RPMI8226 (cell line): ENCODE results near the gene IL10RA.
"Not testable (repeated sequence)": the region's sequence is repeated elsewhere in the genome, so short reads cannot be mapped to it uniquely, and the experiment has no call there.

ENCODE experiments used
- DNase-seq: peaks from one replicate; pipeline ENCODE4 v3.0.0-alpha.2; 2015

Gene IL10RA

DNA sequence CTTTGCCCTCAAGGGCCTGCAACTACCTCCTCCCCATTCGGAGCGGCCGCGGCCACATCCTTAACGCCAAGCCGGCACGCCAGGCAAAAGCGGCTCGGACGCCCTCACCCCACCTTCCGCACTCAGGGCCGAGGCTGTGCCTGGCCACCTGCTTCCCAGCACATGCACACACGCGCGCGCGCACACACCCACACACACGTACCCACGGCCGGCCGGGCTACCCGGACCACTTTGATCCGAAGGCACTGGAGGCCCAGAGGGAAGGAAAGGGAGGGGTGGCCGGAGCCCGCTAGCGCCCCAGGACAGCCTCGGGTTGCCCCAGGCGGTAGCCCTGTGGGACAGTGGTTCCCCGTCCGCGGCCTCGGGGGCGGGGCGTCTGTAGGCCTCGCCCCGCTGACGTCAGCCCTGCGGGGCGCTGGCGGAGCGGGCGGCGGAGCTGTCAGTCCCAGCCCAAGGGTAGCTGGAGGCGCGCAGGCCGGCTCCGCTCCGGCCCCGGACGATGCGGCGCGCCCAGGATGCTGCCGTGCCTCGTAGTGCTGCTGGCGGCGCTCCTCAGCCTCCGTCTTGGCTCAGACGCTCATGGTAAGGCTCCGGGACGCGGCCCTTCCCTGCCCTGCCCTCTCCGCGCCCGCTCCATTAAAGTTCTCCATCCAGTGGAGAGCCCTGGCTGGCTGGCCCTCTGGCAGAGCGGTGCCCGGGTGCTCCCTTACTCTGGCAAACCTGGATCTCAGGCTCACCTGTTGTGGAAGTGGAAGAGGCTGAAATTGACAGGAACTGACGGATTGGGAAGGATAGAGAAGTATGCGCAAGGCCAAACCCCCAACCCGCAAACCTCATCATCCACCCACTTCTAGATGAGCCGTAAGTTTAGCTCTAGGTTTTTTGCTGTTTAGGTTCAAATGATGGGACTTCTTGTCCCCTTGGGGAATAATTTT is at the start of gene IL10RA:
Gene IL10RA, plus strand, starts transcription at position 442 of the 935 bp plus-strand sequence. Its CDS starts 74 bp downstream, at position 516.
- DNase-seq: peak; percentile 96

DNA sequence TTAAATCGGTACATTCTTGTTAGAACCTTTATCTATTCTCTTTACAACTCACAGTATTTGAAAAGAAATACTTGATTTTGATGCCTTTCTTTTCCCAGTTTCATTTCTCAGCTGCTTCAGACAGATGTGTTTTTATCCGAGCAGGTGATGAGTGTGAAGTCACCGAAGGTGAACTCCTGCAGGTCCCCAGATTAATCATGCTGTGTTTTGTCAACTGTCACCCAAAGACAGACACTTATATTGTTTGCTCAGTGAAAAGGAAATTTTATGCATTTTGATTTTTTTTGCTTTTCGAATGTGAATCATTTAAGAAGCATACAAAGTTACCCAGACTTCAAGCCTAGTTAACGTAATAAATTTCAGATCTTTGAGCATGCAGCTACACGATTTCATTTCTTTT is 49.2 kb upstream of the IL10RA start:
- no peak for DNase-seq

DNA sequence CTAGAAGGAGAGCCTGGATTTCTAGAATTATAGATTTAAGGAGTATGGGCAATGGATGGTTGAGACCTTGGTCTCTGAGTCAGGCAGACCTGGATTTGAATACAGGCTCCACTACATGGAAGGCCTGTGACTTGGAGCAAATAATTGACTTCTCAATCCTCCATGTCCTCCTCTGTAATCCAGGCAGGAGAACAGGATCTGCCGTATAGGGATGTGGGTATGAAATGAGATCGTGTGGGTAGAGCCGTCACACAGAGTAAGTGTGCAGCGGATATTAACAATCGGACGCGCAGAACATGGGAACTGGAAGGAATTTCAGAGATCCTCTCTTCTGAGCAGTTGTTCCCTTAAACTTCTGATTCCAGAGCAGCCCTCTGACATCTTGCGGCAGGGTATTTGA is 45.5 kb upstream of the IL10RA start:
- DNase-seq: no peak

DNA sequence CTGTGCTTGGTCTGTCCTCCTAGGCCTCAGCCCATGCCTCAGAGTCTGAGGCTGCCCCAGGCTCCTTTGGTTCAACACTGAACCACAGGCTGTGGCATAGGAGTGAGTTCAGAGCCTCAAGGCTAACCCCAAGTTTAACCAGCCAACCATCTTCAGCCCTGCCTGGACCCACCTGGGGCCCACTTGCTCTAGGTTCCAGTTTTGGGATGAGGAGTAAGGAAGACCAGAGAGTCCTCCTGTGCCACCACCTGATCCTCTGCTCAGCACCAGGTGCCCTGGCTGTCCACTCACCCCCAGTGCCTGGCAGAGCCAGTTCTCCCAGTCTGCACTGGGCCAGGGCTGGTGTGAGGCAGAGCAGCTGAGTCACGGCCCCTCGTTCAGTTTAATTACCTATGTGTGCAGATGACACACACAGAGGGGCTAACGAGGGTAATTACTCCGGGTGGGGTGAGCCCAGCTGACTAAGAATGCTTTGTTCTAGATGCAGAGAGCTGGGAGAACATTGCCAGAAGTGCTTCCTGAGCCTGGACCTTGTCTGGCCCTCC is 45.0 kb upstream of the IL10RA start:
- no peak for DNase-seq

DNA sequence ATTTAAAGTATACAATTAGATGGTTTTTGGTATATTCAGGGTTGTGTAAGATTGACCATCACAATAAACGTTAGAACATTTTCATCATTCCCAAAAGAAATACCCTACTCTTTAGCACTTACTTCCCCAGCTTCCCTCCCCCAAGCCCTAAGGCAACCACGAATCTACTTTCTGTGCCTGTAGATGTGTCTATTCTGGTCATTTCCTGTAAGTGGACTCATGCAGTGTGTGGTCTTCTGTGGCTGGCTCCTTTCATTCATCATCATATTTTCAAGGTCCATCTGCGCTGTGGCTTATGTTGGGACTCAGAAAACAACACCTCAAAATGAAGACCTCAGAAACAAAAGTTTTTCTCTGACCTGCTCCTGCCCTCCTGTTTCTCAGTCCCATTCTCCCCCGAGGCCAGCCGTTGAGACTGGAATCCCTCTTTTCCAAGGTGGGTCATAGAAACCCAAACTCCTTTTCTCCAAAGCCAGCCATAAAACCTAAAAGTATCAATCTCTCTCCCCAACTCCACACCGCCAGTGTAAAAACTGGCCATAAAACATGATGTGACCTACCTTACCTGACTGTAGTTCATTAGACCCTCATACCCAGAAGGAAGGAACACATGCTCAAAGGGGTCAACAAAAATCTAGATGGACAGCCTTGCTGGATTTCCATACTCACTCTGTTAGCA is 44.1 kb upstream of the IL10RA start:
- DNase-seq: no peak

DNA sequence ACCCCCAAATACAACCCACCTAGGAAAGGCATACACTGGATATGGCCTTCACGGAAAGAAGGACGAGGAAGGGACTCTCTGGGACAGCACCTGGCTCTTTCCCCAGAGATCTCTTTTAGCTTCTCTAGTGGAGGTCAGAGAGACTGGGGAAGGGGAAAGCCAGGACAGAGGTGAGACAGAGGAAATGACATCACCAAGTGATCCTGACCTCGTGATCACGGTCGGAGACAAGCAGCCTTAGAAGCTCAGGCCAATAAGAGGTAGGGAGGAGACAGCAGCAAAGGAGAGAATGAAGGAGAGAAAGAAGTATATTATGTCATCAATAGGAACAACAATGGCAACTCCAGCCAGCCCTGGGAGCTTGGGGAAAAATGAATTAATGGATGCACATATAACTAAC is 41.6 kb upstream of the IL10RA start:
- no peak for DNase-seq

DNA sequence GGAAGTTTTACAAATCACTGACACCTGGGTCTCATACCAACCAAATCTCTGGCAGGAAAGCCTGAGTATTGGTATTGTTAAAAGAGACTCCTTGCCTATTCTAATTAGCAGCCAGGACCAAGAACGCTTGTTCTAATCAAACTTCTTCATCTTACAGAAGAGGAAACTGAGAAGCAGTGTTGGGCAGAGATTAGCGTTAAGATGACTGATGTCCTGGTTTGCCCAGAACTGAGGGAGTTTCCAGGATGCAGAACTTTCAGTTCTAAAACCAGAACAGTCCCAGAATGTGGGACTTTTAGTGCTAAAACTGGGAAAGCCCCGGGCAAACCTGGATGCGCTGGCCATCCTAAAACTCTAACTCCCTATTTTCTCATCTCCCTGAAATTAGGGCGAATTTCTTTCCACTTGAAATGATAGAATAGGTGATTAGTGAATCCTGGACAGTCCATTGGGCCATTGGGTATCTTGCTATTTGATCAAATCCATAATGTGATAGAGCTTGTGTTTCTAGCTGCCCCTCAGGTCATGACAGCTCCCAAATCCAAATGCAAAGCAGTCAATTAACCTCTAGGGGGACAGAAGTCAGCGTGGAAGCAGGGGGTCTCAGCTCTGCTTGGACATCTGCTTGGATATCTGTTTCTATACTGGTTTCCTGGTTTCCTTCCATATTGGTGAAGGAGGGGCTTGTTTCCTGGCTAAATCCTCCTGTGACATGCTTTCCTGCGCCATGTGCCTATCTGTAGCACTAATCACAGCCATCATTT is 41.0 kb upstream of the IL10RA start:
- DNase-seq: no peak

DNA sequence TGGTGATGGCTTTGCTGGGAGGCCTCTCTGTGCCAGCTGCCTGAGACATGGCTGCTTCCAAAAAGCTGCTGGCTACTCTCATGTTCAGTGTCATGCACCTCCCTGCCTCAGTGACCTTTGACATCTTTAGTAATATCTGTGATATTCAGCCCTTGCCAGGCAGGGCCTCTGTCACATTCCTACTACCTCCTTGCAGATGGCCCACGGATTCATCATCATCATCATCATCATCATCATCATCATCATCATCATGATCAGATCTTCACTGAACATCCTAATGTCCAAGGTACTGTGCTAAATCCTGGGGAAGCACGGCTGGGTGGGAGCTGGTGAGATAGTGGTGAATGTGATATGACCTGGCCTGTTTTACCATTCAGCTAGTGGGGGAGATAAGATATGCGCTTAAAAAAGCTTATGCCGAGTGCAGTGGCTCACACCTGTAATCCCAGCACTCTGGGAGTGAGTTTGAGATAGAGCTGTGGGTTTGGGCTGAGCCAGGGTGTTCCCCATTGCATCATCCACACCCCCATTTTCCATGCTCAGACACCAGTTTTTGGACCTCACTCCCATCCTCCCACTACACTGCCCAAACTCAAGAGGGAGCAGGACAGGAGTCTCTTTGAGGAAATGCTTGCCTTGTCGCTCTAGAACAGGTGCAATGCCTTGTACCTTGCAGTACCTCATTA is 39.9 kb upstream of the IL10RA start:
- no peak for DNase-seq

DNA sequence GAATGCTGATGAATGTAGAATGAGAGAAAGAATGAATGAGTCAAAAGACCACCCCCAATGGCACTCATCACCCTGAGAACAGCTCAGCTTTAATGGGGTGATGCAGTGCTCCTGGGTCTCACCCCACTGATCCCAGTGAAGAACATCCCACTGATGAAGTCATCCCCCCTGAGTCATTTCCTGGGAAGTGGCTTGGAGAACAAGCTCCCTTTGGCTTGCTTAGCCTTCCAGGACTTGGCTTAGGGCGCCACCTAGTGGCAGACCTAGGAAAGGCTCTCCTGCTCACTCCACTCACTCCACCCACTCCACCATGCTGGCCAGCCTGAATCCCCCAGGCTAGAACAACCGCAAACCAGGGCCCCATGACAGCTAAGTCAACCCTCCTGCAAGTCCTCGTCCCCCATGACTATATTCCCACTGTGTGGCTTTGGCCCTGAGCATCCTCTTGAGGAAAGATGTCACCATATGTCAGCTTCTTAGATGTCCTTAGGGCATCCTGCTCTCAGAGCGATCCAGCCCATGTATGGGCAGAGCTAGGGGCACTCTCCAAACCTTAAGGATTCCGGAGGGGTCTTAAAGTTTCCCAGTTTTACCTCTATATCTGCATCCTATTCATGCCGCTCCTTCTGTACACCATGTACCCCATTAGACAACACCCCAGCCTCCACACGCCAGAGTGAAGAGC is 39.2 kb upstream of the IL10RA start:
- DNase-seq: peak; percentile 81

DNA sequence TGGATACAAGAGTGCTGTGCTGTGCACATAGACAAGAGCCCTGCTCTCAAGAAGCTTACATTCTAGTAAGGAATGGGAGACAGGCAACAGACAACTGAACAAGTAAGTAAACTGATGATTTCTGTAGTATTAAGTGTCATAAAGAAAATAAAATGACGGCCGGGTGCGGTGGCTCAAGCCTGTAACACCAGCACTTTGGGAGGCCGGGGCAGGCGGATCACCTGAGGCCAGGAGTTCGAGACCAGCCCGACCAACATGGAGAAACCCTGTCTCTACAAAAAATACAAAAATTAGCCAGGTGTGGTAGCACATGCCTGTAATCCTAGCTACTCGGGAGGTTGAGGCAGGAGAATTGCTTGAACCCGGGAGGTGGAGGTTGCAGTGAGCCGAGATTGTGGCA is 38.4 kb upstream of the IL10RA start:
- not testable (repeated sequence) for DNase-seq

DNA sequence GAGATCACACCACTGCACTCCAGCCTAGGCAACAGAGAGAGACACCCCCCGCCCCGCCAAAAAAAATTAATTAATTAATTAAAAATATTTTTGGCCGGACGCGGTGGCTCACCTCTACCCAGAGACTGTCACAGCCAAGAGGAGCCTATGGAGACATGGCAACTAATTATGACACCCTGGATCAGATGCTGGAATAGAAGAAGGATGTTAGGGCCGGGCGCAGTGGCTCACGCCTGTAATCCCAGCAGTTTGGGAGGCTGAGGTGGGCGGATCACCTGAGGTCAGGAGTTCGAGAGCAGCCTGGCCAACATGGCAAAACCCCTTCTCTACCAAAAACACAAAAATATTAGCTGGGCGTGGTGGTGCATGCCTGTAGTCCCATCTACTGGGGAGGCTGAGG is 37.7 kb upstream of the IL10RA start:
- not testable (repeated sequence) for DNase-seq

DNA sequence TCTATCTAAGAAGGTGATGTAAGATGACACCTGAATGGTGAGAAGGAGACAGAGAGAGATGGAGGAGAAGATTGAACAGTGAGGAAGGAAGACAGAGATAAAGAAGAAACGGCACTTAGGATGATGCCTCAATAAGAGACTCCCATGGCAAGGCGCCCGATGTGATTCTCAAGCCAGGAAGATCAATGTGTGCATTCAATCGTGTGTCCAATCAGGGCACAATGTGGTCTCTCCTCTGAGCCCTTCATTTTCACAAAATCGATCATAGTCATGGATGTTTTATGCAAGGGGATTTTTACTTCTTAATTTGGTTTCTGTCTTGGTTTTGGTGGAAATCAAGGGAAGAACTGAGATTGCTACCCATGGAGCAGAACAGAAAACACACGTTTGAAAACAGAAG is 37.1 kb upstream of the IL10RA start:
- DNase-seq: no peak

DNA sequence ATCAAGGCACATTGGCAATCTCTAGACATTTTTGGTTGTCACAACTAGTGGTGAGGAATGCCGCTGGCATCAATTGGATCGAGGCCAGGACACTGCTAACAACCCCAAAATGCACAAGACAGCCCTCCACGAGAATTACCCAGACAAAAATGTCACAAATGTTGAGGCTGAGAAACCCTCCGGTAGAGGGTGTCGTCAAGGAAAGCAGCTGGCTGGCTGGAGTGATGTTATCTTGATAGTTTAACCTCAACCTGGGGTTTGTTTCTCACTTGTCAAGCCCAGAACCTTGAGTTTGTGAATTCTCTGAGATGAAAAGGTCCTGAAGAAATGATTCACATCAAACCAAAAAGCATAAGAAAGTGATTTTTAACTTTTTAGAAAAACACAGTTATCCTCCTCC is 35.9 kb upstream of the IL10RA start:
- DNase-seq: peak; percentile 66

DNA sequence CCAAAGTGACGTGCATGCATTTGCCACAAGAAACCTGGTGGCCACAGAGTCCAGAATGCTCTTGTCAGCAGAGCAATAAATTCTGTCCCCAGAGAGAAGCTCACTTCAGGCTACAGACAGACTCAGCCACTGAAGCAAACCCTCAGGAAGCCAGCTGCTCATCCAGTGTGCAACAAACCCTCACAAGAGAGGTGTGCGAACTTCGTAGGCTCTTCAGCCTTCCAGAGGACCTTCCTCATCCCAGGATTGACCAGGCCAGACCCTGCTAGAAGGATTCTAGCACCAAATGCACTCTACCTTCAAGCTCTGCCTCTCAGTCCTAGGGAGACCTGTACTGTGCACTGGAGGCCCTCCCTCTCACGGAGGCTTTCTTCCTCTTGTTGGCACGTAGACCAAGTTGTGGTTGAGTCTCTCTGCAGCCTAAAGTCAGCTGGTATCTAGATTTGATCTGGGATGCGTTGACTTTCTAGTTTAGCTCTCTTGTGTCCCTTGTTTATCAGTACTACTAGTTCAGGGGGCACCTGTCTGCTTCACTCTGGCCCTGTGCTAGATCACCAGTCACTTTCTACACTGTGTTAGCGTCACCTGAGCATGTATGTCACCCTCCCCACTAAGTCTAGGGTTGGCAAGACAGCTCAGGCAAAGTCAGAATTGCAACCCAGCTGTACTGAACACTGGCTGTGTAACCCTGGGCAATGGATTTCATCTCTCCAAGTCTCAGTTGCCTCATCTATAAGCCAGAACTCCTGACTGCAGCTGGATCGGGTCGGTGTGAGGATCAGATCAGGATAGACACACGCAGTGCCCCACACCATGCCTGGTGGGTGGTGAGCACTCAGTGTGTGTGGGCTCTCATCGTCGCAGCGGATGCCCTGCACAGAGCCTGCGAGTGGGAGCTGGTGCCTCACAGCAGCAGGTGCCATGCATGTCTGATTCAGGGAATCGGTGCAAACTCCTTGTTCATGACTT is 34.9 kb upstream of the IL10RA start:
- DNase-seq: peak; percentile 36

DNA sequence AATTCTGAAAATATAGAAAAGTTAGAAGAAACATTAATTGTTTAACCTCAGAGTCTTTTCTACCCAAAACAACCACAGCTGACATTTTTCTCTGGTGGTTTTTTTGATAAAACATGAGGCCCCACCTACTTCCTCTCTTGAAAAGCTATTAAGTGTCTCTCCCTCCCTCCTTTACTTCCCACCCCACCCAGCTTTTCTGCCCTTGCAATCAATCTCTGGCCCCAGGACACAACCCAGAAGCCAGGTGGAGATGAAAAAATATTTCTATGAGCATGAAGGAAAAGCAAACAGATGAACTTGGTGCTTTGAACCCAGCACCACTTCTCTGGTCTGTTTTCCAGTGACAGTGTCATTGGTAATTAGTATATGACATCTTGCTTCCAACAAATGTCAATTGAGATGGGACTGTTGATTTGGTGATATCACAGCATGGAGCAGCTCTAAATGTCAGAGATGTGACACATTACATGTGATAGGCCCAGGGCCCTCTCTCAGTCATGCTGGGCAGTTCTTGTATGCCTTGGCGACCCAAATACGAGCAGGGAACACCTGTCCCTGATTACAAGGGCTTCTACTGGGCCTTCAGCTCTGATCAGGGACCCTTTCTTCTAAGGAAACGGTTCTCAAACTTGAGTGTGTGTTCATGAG is 33.0 kb upstream of the IL10RA start:
- peak; percentile 53 for DNase-seq

DNA sequence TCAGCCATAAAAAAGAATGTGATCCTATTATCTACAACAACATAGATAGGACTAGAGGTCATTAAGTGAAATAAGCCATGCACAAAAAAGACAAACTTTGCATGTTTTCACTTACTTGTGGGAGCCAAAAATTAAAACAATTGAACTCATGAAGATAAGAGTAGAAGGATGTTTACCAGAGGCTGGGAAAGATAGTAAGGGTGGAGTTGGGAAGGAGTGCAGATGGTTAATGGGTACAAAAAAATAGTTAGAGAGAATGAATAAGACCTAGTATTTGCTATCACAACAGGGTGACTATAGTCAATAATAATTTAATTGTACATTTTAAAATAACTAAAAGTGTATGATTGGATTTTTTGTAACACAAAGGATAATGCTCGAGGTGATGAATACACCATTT is 27.2 kb upstream of the IL10RA start:
- no peak for DNase-seq

DNA sequence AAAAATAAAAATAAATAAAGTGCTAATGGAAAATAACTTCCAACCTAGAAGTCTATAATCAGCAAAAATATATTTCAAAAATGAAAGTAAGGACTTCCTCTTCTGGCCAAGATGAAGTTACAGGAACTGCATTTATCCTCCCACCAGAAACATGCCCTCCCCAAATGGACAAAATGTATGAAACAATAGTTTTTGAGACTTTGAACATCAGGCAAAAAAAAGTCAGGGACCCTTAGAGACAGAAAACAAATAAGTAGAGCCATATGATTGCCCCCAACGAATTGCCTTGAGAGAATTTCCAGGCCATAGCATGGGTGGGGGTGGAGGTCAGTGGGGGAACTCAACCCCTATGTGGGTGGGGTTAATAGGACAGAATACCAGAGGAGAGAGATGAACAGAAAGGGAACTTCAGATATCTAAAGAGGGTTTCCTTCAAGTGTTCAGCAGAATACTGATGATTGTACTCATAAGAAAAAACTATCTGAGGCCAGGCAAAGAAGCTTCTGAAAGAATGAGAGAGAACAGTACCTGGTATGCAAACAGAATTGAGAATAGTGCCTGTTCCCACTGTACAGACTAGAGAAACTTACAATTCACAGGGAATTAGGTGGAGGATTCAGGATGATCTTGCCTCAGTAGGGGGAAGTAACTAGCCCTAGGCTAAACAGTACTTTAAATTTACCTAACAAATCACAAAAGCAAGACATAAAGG is 26.6 kb upstream of the IL10RA start:
- peak; percentile 57 for DNase-seq

DNA sequence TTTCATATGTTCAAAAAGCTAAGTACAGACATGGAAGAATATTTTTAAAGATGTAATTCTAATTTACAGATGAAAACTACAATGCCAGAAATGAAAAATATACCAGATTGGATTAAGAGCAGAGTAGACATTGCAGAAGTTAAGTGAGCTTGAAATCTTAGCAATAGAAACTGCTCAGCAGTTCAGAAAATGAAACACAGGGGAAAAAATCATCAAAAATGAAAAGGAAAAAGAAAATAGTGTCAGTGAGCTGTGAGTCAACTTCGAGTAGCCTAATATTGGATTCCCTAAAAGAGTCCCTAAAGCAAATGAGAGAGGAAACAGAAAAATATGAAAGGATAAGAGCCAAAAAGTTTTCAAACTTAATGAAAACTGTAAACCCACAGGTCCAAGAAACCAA is 25.8 kb upstream of the IL10RA start:
- no peak for DNase-seq

DNA sequence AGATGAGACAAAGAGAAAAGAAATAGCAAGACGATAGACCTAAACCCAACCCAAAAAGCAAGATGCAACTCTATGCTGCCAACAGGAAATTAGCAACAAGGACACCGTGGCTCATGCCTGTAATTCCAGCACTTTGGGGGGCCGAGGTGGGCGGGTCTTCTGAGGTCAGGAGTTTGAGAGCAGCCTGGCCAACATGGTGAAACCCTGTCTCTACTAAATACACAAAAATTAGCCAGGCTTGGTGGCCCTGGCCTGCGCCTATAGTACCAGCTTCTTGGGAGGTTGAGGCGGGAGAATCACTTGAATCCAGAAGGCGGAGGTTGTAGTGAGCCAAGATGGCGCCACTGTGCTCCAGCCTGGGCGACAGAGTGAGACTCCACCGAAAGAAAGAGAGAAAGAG is 24.3 kb upstream of the IL10RA start:
- DNase-seq: no peak
